ENCODE data around the gene IRGQ.
"Not testable (repeated sequence)": the region's sequence is repeated elsewhere in the genome, so short reads cannot be mapped to it uniquely, and the experiment has no call there.

IRGQ gene

DNA sequence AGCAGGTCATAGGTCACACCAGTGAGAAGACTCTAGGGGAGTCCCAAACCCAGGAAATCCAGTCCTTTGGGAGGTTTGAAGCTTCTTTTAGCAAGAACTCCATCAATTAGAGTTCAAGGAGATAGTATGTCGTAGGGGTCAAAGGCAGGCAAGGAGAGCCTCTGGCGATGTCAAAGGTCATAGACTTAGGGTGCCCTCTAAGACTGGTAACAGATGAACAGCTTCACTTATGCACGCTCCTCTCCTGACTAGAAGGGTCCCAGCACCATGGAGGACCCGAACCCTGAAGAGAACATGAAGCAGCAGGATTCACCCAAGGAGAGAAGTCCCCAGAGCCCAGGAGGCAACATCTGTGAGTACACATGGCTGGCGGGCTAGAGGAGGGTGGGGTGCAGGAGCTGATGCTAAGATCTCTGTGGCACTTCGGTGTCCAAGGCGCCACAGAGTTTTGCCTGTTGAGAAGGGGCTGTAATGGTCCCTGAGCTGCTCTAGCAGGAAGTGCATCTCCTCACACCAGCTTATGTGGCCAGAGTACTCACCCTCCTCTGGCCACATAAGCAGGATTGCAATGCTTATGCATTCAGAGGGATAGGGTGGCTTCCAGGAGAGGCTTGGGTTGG lies 1.0 kb upstream of the IRGQ start:
- DNase-seq = no peak

DNA sequence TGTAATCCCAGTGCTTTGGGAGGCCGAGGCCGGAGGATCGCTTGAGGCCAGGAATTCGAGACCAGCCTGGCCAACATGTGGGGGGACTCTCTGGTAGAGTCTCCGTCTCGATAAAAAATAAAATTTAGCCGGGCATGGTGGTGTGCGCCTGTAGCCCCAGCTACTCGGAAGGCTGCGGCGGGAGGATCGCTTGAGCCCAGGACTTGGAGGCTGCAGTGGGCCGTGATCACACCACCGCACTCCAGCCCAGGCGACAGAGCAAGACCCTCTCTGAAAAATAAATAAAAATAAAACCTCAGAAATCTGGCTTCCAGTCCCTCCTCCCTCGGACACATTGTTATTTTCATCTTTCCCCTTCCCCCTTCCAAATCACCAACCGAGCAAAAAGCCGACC lies 332 bp downstream of the IRGQ start:
- DNase-seq = peak; percentile 18

DNA sequence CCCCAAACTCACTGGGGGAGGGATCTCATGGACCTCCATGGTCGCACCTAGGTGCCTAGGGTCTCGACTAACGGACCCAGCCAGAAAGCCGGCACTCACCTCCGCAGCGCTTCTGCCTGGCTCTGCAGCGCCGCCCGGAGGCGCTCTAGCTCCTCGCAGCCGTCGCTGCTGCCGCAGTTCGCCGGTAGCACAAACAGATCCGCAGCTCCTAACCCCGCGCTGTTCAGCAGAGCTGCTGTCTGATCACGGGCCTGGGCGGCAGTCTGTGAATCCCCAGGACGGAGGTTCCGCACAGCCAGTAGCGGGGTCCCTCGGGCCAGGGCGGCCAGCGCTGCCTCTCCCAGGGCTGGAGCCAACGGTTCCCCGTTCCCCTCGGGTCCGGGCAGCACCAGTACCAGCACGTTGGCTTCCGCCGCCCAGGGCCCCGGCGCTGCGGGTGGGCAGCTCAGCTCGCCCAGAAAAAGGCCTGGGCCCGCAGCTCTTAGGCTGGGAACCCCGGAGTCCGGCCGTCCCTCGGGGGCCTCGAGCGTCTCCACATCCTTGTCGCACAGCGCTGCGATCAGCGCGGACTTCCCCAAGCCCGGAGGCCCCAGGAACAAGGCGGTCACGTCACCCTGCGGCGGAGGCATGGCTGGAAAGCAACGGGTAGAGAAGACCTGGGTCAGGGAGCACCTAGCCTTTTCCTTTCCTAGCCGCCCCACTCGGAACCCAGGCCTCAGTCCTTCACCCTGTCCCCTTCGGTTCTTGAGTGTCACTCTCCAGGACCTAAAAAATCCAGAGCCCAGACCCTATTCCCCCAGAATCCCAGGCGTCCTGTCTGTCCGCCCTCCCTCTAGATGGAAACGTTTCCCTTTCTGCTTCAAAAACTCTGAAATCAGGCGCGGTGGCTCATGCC lies 977 bp downstream of the IRGQ start:
- DNase-seq = peak; percentile 46

GRCh38 chr19:43594081-43594697 lies 1.7 kb downstream of the IRGQ start:
- DNase-seq = no peak

- no peak for DNase-seq
Measured at GRCh38 chr19:43592800-43593350, 3.1 kb downstream of the IRGQ start.

- DNase-seq = no peak
Measured at GRCh38 chr19:43591904-43592772, 3.8 kb downstream of the IRGQ start.

DNA sequence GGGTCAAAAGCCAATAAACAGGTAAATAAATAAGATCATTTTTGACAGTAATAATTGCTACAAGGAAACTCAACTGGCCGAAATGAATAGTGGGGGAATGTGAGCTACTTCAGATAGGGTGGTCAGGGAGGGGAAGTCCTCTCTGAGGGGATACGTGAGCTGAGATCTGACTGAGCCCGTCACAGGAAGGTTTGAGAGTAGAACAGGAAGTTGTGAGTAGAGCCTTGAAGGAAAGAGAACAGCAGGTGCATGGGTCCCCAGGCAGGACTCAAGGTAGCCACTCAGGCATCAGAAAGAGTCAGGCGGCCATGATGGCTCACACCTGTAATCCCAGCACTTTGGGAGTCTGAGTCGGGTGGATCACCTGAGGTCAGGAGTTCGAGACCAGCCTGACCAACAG lies 6.3 kb downstream of the IRGQ start:
- DNase-seq = no peak

GRCh38 chr19:43589277-43589676 lies 6.7 kb downstream of the IRGQ start:
- DNase-seq = no peak

DNA sequence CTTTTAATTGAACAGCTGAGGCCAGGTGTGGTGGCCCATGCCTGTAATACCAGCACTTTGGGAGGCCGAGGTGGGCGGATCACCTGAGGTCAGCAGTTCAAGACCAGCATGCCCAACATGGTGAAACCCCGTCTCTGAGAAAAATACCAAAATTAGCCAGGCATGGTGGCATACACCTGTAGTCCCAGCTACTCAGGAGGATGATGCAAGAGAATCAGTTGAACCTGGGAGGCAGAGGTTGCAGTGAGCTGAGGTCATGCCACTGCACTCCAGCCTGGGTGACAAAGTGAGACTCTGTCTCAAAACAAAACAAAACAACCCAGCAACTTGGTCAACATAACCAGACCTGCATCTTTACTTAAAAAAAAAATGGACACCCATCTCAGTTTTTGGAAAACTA lies 8.9 kb downstream of the IRGQ start:
- not testable (repeated sequence) for DNase-seq

- no peak for DNase-seq
Measured at GRCh38 chr19:43586346-43586745, 9.6 kb downstream of the IRGQ start.

- DNase-seq = no peak
Measured at GRCh38 chr19:43584484-43584883, 11.4 kb downstream of the IRGQ start.

DNA sequence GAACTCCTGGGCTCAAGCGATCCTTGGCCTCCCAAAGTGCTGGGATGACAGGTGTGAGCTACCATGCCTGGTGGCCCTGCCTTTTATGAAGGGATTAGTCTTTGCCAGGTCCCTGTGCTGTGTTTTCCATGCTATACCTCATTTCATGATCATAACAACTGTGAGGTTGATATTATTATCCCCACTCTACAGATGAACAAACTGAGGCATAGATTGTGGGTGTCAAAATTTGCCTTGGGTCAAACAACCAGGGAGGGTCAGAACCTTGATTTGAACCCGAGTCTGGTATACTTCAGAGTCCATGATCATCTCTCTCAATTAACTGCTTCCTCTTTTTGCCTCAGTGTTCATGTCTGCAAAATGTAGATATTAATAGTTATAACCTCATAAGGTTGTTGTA lies 13.4 kb downstream of the IRGQ start:
- DNase-seq = no peak

DNA sequence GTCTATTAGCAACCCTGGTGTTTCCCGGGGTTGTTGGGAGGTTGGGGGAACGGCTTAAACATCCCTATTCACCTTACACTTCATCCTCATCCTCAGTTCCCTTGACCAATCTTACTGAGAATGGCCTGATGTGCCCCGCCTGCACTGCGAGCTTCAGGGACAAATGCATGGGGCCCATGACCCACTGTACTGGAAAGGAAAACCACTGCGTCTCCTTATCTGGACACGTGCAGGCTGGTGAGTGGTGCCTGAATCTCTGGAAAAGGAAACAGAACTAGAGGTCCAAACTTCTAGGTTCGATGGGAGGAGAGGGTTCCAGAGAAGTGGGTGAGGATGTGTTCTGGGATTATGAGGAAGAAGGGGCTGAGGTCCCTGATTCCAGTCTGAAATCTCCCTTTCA lies 14.5 kb downstream of the IRGQ start:
- DNase-seq = no peak

- no peak for DNase-seq
Measured at GRCh38 chr19:43578787-43579186, 17.1 kb downstream of the IRGQ start.

- DNase-seq = no peak
Measured at GRCh38 chr19:43575955-43576878, 19.7 kb downstream of the IRGQ start.

GRCh38 chr19:43575156-43575950 lies 20.6 kb downstream of the IRGQ start, which contains the start of the genes PINLYP and XRCC1:
Gene PINLYP (plus strand): TSS chr19:43575801. CDS start chr19:43577192, 1,391 bp downstream.
Gene XRCC1 (minus strand): TSS chr19:43575527. CDS start chr19:43575458, 69 bp downstream.
- peak; percentile 99 for DNase-seq

GRCh38 chr19:43574424-43575155 lies 21.3 kb downstream of the IRGQ start:
- DNase-seq = no peak

GRCh38 chr19:43572171-43572588 lies 23.8 kb downstream of the IRGQ start:
- no peak for DNase-seq

DNA sequence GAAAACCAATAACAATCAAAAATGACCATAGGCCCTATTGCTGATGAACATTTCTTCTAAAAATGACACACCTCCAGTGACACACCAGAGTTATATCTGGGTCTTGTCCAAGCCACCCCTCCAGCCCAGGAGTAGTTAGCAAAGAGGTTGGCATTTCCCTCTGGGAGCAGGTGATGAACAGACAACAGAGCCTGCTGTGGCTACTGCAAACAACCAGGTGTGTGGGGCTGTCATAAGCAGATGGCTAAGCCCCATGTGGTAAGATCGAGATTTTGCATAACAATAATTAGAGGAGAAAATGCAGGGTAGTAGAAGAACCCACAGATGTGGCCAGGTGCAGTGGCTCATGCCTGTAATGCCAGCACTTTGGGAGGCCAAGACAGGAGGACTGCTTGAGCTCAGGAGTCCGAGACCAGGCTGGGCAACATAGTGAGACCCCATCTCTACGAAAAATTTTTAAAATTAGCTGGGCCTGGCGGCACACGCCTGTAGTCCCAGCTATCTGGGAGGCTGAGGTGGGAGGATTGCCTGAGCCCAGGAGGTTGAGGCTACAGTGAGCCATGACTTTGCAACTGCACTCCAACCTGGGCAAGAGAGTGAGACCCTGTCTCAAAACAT lies 25.7 kb downstream of the IRGQ start:
- DNase-seq = no peak

All from fibroblast of skin of back (primary cell).